Stimulated activated CD4-positive, alpha-beta T cell treated with anti-CD3 and anti-CD28 coated beads, Interleukin-12 subunit alpha, Interleukin-12 subunit beta, amount 100 ng/mL, for 4 hours (primary cell): ENCODE measurements around the gene DNAAF9.

ENCODE experiments used
- DNase-seq: peaks from one replicate; pipeline ENCODE4 v3.0.0-alpha.2; 2020

DNAAF9 gene

DNA sequence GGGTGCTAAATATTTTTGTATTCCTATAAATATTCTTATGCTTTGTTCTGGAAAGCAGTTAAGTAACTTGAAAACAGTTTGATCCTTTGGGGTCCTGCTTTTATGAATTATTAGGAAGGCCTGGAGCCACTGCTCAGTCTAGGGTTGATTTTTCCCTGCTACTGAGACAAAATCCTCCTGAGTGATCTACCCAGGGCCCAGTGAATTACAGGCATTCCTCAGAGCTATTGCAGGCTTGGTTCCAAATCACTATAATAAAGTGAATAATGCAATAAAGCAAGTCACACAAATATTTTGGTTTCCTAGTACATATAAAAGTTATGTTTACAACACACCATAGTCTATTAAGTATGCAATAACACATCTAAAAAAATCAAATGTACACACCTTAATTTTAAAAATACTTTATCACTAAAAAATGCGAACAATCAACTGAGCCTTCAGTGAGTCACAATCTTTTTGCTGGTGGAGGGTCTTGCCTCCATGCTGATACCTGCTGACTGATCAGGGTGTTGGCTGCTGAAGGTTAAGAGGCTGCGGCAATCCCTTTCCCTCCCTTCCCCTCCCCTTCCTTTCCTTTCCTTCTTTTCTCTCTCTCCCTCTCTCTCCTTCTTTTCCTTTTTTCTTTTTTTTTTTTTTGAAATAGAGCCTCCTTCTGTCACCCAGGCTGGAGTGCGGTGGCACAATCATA lies 43.0 kb downstream of the DNAAF9 start:
- DNase-seq: no peak

DNA sequence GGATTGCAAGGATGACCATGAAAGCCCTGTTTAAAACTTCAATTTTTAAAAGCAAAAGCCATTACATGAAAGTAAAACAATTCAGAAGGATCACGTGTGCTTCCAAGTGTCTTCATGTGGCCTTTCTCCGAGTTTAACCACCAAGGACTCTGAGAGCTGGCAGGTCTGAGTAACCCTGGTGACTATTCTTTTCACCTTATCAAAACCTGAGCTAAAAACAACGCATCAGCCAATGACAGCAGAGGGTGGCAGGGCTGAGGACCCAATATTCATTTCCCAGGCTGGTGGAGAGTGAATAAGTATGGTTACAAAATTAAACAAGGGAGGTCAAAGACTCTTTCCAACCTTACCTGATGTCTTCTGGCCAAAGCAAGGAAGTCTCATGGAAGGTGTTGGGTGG lies 46.7 kb downstream of the DNAAF9 start:
- no peak for DNase-seq

DNA sequence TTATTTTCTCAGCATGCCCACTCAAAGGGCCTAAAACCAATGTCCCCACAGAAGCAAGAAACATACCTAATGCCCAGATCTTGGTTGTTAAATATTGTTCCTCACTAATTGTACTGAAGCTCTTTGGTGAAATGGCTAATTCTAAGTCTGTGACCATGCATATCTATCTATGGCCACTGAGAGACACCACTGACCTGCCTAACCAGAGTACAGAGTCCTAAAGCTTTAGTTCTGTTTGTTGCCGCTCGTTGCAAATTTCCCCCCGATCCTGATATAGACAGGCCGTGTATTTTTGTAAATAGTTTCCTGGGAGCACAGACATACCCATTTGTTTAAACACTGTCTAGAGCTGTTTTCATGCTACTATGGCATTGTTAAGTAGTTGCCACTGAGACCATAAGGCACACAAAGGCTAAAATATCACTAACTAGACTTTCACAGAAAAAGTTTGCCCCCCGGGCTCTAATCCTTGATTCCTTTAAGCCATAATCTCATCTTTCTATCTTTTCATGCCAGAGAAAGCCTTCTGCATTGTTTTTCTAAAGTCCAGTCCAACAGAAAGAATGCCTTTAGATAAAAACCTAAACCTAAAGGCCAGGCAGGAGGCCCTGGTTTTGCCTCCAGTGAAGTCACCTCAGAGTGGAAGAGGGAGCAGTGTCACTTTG lies 48.7 kb downstream of the DNAAF9 start:
- DNase-seq: no peak
